Esophagus muscularis mucosa (tissue), 4 donors: Measurements from ENCODE around the gene HDLBP. TPM values are rescaled to one million over a fixed set of nuclear protein-coding genes. Genes with fewer than 3 reads are reported as not detected.
A peak's percentile ranks its signal among the peaks of the same experiment; 100 is the strongest.

Experiments used
- DNase-seq: peaks from one replicate; pipeline ENCODE4 v3.0.0-alpha.2; 2017; ENCODE audit errors: extremely low spot score
- H3K27ac ChIP-seq, 4 donors: fragments of 200-600 bp; sonication (generic); replicated peaks in 1 of 4; 1 replicate in 3 of 4; 2 replicates in 1 of 4; pipeline ENCODE4 v1.5.1; 2016 to 2019; ENCODE audit warnings: mild to moderate bottlenecking in 1 of 4
- H3K27me3 ChIP-seq, 4 donors: fragments of 200-600 bp; sonication (generic); one replicate each; pipeline versions ENCODE4 v1.5.1 to v1.6.0; 2016 to 2019
- H3K36me3 ChIP-seq, 4 donors: fragments of 200-600 bp; sonication (generic); one replicate each; pipeline ENCODE4 v1.5.1; 2016 to 2019
- H3K4me1 ChIP-seq, 4 donors: fragments of 200-600 bp; sonication (generic); one replicate each; pipeline ENCODE4 v1.5.1; 2016 to 2019
- H3K4me3 ChIP-seq, 4 donors: fragments of 200-600 bp; sonication (generic); 1 replicate in 2 of 4; 2 replicates in 2 of 4; pipeline ENCODE4 v1.5.1; 2016 to 2019; ENCODE audit warnings: mild to moderate bottlenecking in 4 of 4, moderate library complexity in 1 of 4
- H3K9me3 ChIP-seq, 4 donors: fragments of 200-600 bp; sonication (generic); 1 replicate in 3 of 4; 2 replicates in 1 of 4; pipeline ENCODE4 v1.5.1; 2016 to 2019
- CTCF ChIP-seq, 3 experiments: fragments of 200-600 bp in 2 of 3; fragments of 450-650 bp in 1 of 3; sonication (generic) in 2 of 3; IDR thresholded peaks; one replicate each; pipeline ENCODE4 v1.5.1; 2017 to 2019; ENCODE audit warnings: antibody characterized with exemption in 3 of 3, mild to moderate bottlenecking in 2 of 3, moderate library complexity in 1 of 3
- EP300 ChIP-seq: sonication (generic); formaldehyde crosslinking; IDR thresholded peaks from one replicate; pipeline ENCODE4 v1.6.1; 2017; ENCODE audit warnings: antibody characterized with exemption
- POLR2A ChIP-seq: fragments of 450-650 bp; IDR thresholded peaks from one replicate; pipeline ENCODE4 v1.6.1; 2017; ENCODE audit warnings: antibody characterized with exemption, moderate library complexity, mild to moderate bottlenecking, low read depth
- POLR2AphosphoS5 ChIP-seq, 2 donors: sonication (generic); formaldehyde crosslinking; IDR thresholded peaks; one replicate each; pipeline ENCODE4 v1.6.1; 2017; ENCODE audit warnings: antibody characterized with exemption in 2 of 2
- WGBS: methylation state at CpG from one replicate; pipeline ENCODE4 v1.1.5; 2018; 5-methylcytosine and 5-hydroxymethylcytosine counted together
- intact Hi-C: fragments of 100-400 bp; cut with DNase I; formaldehyde crosslinking; loops from one replicate; pipeline ENCODE4 v1.15.1; 2023
- total RNA-seq, 4 donors: library from RNA; depleted of rRNA; stranded (reverse); fragments of >200 nt; gene quantifications; one replicate each; pipeline versions ENCODE4 v1.1.0 to v1.2.1, GENCODE V29; 2016

The HDLBP gene
- total RNA-seq, 4 donors from 2014 or later, result 263 to 479 (median 304) TPM

- Histone ChIP-seq H3K36me3 (no peaks in the 10 kb centered on the region), H3K9me3 (no peaks in the 10 kb centered on the region), H3K27ac (peak overlapping the region in 1 of 4 donors; percentile 94), H3K27me3 (no peaks in the 10 kb centered on the region), H3K4me1 (peaks cover 30 to 64% (median 52%) of the 10 kb centered on the region in 4 donors), H3K4me3 (peak overlapping the region in 1 of 4 donors; percentile 92)
- 89% methylated on average over 8 of the region's 8 CpGs for WGBS
- no peak for TF ChIP-seq POLR2AphosphoS5 (IDR thresholded peaks at IDR 0.05)
- TF ChIP-seq POLR2A, result no peak
- TF ChIP-seq CTCF (IDR thresholded peaks at IDR 0.05), result no peak
- TF ChIP-seq EP300, result no peak
- DNase-seq, result no peak
- intact Hi-C loops, result no loop called here
Measured at GRCh38 chr2:241313543-241314095, 1.9 kb downstream of the HDLBP start.

GRCh38 chr2:241312082-241312481 is 3.4 kb downstream of the HDLBP start:
- WGBS, result 74% methylated on average over 4 of the region's 4 CpGs
- no peak overlapping the region for H3K4me3 ChIP-seq
- no peak for TF ChIP-seq POLR2AphosphoS5 (IDR thresholded peaks at IDR 0.05)
- no peak for TF ChIP-seq EP300
- H3K9me3 ChIP-seq, result no peaks in the 10 kb centered on the region
- H3K36me3 ChIP-seq, result no peaks in the 10 kb centered on the region
- DNase-seq, result no peak
- peaks cover 14 to 57% (median 43%) of the 10 kb centered on the region in 4 donors for H3K4me1 ChIP-seq
- intact Hi-C loops, result no loop called here
- no peaks in the 10 kb centered on the region for H3K27me3 ChIP-seq
- H3K27ac ChIP-seq, result no peak overlapping the region

GRCh38 chr2:241310917-241311566 is 4.4 kb downstream of the HDLBP start:
- no peak overlapping the region for H3K4me3 ChIP-seq
- 92% methylated on average over 13 of the region's 13 CpGs for WGBS
- intact Hi-C loops, result no loop called here

GRCh38 chr2:241309684-241310117 is 5.8 kb downstream of the HDLBP start:
- WGBS, result 34% methylated on average over 2 of the region's 2 CpGs
- no peak for DNase-seq
- no peaks in the 10 kb centered on the region for H3K27me3 ChIP-seq
- H3K36me3 ChIP-seq, result no peaks in the 10 kb centered on the region
- no peak overlapping the region for H3K4me3 ChIP-seq
- H3K27ac ChIP-seq, result no peak overlapping the region
- no peaks in the 10 kb centered on the region for H3K9me3 ChIP-seq
- intact Hi-C loops, result no loop called here
- H3K4me1 ChIP-seq, result peaks cover 19 to 51% (median 40%) of the 10 kb centered on the region in 4 donors
- TF ChIP-seq CTCF (IDR thresholded peaks at IDR 0.05) (no peak), POLR2A (no peak), EP300 (no peak), POLR2AphosphoS5 (IDR thresholded peaks at IDR 0.05) (no peak)

More at GRCh38 chr2:241310917-241311566, 4.4 kb downstream of the HDLBP start:
- peaks cover 12 to 51% (median 36%) of the 10 kb centered on the region in 4 donors for H3K4me1 ChIP-seq
- no peaks in the 10 kb centered on the region for H3K9me3 ChIP-seq
- no peaks in the 10 kb centered on the region for H3K27me3 ChIP-seq
- TF ChIP-seq POLR2AphosphoS5 (IDR thresholded peaks at IDR 0.05) (no peak), POLR2A (no peak), EP300 (no peak), CTCF (IDR thresholded peaks at IDR 0.05) (no peak)
- H3K27ac ChIP-seq, result no peak overlapping the region
- no peaks in the 10 kb centered on the region for H3K36me3 ChIP-seq
- no peak for DNase-seq

GRCh38 chr2:241308832-241309500 is 6.5 kb downstream of the HDLBP start:
- Histone ChIP-seq H3K36me3 (no peaks in the 10 kb centered on the region), H3K27ac (no peak overlapping the region), H3K4me3 (no peak overlapping the region), H3K27me3 (no peaks in the 10 kb centered on the region), H3K9me3 (no peaks in the 10 kb centered on the region), H3K4me1 (peaks cover 22 to 52% (median 40%) of the 10 kb centered on the region in 4 donors)
- no peak for DNase-seq
- 88% methylated on average over 18 of the region's 18 CpGs for WGBS
- intact Hi-C loops, result no loop called here
- no peak for TF ChIP-seq POLR2AphosphoS5 (IDR thresholded peaks at IDR 0.05)
- no peak for TF ChIP-seq CTCF (IDR thresholded peaks at IDR 0.05)
- TF ChIP-seq POLR2A, result no peak
- TF ChIP-seq EP300, result no peak
